Astrocyte of the spinal cord (primary cell): ENCODE measurements around the gene CYP2R1.
"Not testable (repeated sequence)": the region's sequence is repeated elsewhere in the genome, so short reads cannot be mapped to it uniquely, and the experiment has no call there.

Experiments
- DNase-seq: peaks from one replicate; pipeline ENCODE4 v3.0.0; 2011; ENCODE audit warnings: low read depth, low spot score
- H3K4me3 ChIP-seq: 2 replicates; pipeline ENCODE4 v1.5.1; 2011; ENCODE audit warnings: low read depth, mild to moderate bottlenecking, low read length, moderate library complexity
- in situ Hi-C: cut with HindIII; loops from 2 replicates; pipeline ENCODE4 v1.10.0; 2017; ENCODE audit warnings: low sequenced_read_pairs
- TF ChIP-seq, protein P1 (sequence below): IDR thresholded peaks from 2 replicates; pipeline ENCODE4 v1.5.1; 2012; ENCODE audit warnings: low read depth, mild to moderate bottlenecking, low read length, inconsistent platforms

The CYP2R1 gene

DNA sequence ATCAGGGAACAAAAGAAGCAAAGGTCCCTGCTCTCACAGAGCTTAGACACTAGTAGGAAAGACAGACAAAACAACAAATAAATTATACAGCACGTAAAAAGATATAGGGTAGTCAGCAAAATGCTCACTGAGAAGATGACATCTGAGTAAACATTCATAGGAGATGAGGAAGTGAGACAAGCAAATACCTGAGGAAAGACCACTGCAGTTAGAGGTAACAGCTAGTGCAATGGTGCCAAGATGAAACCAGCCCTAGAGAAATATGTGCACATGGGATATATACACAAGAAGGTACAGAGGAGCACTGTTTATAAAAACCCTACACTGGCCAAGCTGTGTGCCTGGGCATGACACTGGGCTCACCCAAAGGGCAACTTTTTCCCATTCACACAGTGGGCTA is 9.8 kb downstream of the CYP2R1 start:
- no peak overlapping the region for H3K4me3 ChIP-seq
- in situ Hi-C loops = no loop called here
- DNase-seq = no peak
- TF ChIP-seq, protein P1, sequence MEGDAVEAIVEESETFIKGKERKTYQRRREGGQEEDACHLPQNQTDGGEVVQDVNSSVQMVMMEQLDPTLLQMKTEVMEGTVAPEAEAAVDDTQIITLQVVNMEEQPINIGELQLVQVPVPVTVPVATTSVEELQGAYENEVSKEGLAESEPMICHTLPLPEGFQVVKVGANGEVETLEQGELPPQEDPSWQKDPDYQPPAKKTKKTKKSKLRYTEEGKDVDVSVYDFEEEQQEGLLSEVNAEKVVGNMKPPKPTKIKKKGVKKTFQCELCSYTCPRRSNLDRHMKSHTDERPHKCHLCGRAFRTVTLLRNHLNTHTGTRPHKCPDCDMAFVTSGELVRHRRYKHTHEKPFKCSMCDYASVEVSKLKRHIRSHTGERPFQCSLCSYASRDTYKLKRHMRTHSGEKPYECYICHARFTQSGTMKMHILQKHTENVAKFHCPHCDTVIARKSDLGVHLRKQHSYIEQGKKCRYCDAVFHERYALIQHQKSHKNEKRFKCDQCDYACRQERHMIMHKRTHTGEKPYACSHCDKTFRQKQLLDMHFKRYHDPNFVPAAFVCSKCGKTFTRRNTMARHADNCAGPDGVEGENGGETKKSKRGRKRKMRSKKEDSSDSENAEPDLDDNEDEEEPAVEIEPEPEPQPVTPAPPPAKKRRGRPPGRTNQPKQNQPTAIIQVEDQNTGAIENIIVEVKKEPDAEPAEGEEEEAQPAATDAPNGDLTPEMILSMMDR = no peak

DNA sequence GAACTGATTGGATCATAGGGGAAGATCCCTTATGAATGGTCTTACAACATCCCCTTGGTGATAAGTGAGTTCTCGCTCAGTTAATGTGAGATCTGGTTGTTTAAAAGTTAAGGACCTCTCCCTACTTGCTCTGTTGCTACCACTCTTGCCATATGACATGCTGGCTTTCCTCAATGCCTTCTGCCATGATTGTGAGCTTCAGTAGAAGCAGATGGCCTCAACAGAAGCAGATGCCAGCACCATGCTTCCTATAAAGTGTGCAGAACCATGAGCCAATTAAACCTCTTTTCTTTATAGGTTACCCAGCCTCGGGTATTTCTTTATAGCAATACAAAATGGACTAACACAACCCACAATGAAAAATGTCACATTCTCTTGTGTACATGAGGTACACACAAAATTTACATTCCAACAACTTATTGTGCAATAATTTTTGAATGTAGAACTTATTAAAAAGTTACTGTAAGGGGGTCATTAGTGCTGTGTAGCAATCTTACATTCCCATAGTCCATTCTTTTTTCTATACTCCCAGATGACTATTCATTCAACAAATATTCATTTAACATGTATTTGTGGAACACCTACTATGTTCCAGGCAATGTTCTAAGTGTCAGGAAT is 10.3 kb downstream of the CYP2R1 start:
- DNase-seq = no peak
- TF ChIP-seq, protein P1 = no peak
- no peak overlapping the region for H3K4me3 ChIP-seq
- in situ Hi-C loops = no loop called here

DNA sequence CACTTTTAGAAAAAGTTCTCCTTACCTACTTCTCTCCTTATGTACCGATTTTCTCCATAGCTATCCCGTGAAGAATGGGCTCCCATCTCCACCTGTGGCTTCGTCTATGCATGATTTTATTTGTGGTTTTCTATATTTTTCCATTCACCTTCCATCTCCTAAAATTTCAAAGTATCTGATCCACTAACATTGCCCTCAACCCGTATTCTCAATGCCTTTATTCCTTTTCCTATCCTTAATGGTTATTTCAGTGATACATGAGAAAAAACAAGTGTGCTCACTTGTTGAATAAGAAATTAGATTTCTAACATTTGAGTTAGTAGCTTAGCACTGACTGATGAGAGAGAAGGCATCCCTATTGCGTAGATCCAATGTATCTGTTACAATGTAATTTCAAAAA is 16.9 kb downstream of the CYP2R1 start:
- DNase-seq = no peak
- in situ Hi-C loops = no loop called here
- TF ChIP-seq, protein P1 = no peak
- no peak overlapping the region for H3K4me3 ChIP-seq

DNA sequence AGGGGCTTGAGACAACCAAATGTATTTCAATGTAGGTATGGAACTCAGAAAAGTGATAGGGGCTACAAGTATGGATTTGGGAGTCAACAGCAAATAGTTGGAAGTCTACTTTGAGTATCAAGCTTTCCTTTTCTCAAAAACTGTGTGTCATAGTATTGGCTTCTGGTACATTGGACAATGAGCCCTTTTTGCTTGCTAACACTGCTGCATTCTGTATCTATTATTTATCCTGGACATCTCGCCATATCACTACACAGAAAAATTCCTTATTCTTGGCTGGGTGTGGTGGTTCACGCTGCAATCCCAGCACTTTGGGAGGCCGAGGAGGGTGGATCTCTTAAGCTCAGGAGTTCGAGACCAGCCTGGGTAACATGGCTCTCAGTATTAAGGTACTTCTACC is 18.4 kb downstream of the CYP2R1 start:
- TF ChIP-seq, protein P1 = no peak
- DNase-seq = no peak
- in situ Hi-C loops = no loop called here
- H3K4me3 ChIP-seq = no peak overlapping the region

DNA sequence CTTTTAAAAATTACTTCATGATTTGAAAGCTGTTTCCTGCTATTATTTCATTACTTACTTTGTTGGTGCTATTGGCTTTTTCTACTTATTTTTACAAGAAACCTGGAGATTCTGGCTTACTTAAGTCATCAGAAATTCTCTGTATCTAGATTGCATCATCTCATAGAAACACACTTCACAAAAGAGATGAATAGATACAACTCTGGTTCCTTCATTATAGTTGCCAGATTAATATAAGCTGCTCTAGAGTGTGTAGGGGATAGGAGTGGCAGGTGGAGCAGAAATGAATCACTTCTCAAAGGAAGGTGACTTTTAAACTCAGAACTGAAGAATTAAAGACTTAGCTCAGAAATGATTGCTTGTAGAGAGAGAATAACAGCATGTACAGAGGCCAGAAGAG is 20.0 kb downstream of the CYP2R1 start:
- TF ChIP-seq, protein P1 = no peak
- no peak for DNase-seq
- in situ Hi-C loops = no loop called here
- H3K4me3 ChIP-seq = no peak overlapping the region

DNA sequence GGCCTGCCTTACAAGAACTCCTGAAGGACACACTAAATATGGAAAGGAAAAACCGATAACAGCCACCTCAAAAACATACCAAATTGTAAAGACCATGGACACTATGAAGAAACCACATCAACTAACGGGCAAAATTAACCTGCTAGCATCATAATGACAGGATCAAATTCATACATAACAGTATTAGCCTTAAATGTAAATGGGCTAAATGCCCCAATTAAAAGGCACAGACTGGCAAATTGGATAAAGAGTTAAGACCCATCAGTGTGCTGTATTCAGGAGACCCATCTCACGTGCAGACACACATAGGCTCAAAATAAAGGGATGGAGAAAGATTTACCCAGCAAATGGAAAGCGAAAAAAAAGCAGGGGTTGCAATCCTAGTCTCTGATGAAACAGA is 28.3 kb downstream of the CYP2R1 start:
- in situ Hi-C loops, DNase-seq, H3K4me3 ChIP-seq: not testable (repeated sequence)

DNA sequence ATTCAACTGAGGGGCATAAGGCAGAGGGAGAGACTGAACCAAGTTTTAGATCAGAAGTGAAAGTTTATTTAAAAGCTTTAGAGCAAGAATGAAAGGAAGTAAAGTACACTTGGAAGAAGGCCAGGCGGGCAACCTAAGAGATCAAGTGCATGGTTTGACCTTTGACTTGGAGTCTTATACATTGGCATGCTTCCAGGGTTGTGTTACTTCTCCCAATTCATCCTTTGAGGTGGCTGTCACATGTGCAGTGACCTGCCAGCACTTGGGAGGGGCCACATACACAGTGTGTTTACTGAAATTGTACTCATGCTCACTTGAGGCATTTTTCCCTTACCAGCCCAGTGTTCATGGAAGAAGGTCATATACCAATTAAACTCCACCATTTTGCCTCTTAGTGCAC is 30.4 kb downstream of the CYP2R1 start:
- in situ Hi-C loops = no loop called here
- H3K4me3 ChIP-seq = no peak overlapping the region
- TF ChIP-seq, protein P1 = no peak
- no peak for DNase-seq
